WTC11 (cell line): Measurements from ENCODE around the gene GPR26. TPM values are rescaled to one million over a fixed set of nuclear protein-coding genes. Genes with fewer than 3 reads are reported as not detected.
A peak's percentile ranks its signal among the peaks of the same experiment; 100 is the strongest.

Source experiments
- ATAC-seq: fragments of 200-7000 bp; cut with Tn5 transposase; 2 replicates; pipeline ENCODE4 v1.10.0; 2021; ENCODE audit warnings: mild to moderate bottlenecking, moderate library complexity
- CTCF ChIA-PET: fragments of 300-600 bp; sonication (Branson Sonifier 250); formaldehyde crosslinking; loops from one replicate; lab custom pipeline; 2021; ENCODE audit warnings: antibody characterized with exemption; lab: Charles Lee
- POLR2A ChIA-PET: fragments of 350-600 bp; sonication (Branson Sonifier 250); formaldehyde crosslinking; loops from one replicate; lab custom pipeline; 2021; ENCODE audit warnings: antibody characterized with exemption; lab: Charles Lee
- DNase-seq: peaks from one replicate; pipeline ENCODE4 v3.0.0; 2021; ENCODE audit warnings: low spot score
- H3K27ac Mint-ChIP-seq: 2 replicates; pipeline ENCODE4 v1.8.0; 2021; ENCODE audit warnings: mixed read lengths
- H3K27me3 Mint-ChIP-seq: 2 replicates; pipeline ENCODE4 v1.8.0; 2021; ENCODE audit warnings: low read depth, mild to moderate bottlenecking, moderate library complexity, mixed read lengths
- H3K36me3 Mint-ChIP-seq: 2 replicates; pipeline ENCODE4 v1.8.0; 2021; ENCODE audit warnings: mixed read lengths
- H3K4me1 Mint-ChIP-seq: 2 replicates; pipeline ENCODE4 v1.8.0; 2022; ENCODE audit warnings: mixed read lengths
- H3K4me3 Mint-ChIP-seq: 2 replicates; pipeline ENCODE4 v1.8.0; 2021; ENCODE audit warnings: mild to moderate bottlenecking, moderate library complexity, mixed read lengths
- H3K9me3 Mint-ChIP-seq: 2 replicates; pipeline ENCODE4 v1.8.0; 2021; ENCODE audit warnings: mixed read lengths
- AR ChIP-seq: fragments of 250-450 bp; sonication (Bioruptor Pico); IDR thresholded peaks from 2 replicates; pipeline ENCODE4 v1.9.0; 2021; ENCODE audit warnings: mild to moderate bottlenecking
- ATF6 ChIP-seq: sonication (generic); formaldehyde crosslinking; IDR thresholded peaks from 2 replicates; pipeline ENCODE4 v1.8.1; 2023; ENCODE audit warnings: mild to moderate bottlenecking, missing genetic modification reagents
- CREM ChIP-seq: sonication (generic); formaldehyde crosslinking; IDR thresholded peaks from 2 replicates; pipeline ENCODE4 v1.8.1; 2022; ENCODE audit warnings: mild to moderate bottlenecking, missing genetic modification reagents, moderate library complexity
- ESRRA ChIP-seq: sonication (generic); formaldehyde crosslinking; IDR thresholded peaks from 2 replicates; pipeline ENCODE4 v1.8.1; 2022; ENCODE audit warnings: mild to moderate bottlenecking, missing genetic modification reagents, borderline replicate concordance
- KAT7 ChIP-seq: sonication (generic); formaldehyde crosslinking; IDR thresholded peaks from 2 replicates; pipeline ENCODE4 v1.8.1; 2023; ENCODE audit warnings: missing genetic modification reagents, mild to moderate bottlenecking, borderline replicate concordance
- MXD4 ChIP-seq: fragments of 250-450 bp; sonication (Bioruptor Pico); IDR thresholded peaks from 2 replicates; pipeline ENCODE4 v1.8.0; 2021; ENCODE audit warnings: mild to moderate bottlenecking, moderate library complexity, borderline replicate concordance
- NFYB ChIP-seq: sonication (generic); formaldehyde crosslinking; conservative IDR thresholded peaks from 2 replicates; pipeline ENCODE4 v1.8.0; 2022; ENCODE audit warnings: low read depth, missing genetic modification reagents
- SMAD3 ChIP-seq: sonication (generic); formaldehyde crosslinking; IDR thresholded peaks from 2 replicates; pipeline ENCODE4 v1.8.0; 2022; ENCODE audit warnings: missing genetic modification reagents, mild to moderate bottlenecking, borderline replicate concordance
- SMAD4 ChIP-seq: sonication (generic); formaldehyde crosslinking; IDR thresholded peaks from 2 replicates; pipeline ENCODE4 v1.8.0; 2022; ENCODE audit warnings: mild to moderate bottlenecking, missing genetic modification reagents
- SP1 ChIP-seq: sonication (generic); formaldehyde crosslinking; conservative IDR thresholded peaks from 2 replicates; pipeline ENCODE4 v1.8.1; 2022; ENCODE audit warnings: missing genetic modification reagents
- ZNF263 ChIP-seq: sonication (generic); formaldehyde crosslinking; IDR thresholded peaks from 2 replicates; pipeline ENCODE4 v1.8.1; 2022; ENCODE audit warnings: low read depth, mild to moderate bottlenecking, moderate library complexity, missing genetic modification reagents
- ZNF396 ChIP-seq: fragments of 250-450 bp; sonication (Bioruptor Pico); IDR thresholded peaks from 2 replicates; pipeline ENCODE4 v1.8.0; 2021; ENCODE audit warnings: mild to moderate bottlenecking, moderate library complexity, borderline replicate concordance
- ZSCAN18 ChIP-seq: fragments of 250-450 bp; sonication (Bioruptor Pico); IDR thresholded peaks from 2 replicates; pipeline ENCODE4 v2.1.2; 2022; ENCODE audit warnings: mild to moderate bottlenecking, moderate library complexity
- total RNA-seq: library from RNA; stranded (reverse); gene quantifications from 3 replicates; pipeline ENCODE4 v1.2.3, GENCODE V29; 2021
- TF ChIP-seq, protein P1 (sequence below): sonication (generic); formaldehyde crosslinking; IDR thresholded peaks from 2 replicates; pipeline ENCODE4 v1.8.0; 2022; ENCODE audit warnings: mild to moderate bottlenecking, missing genetic modification reagents
- TF ChIP-seq, protein P2 (sequence below): fragments of 250-450 bp; sonication (Bioruptor Pico); IDR thresholded peaks from 2 replicates; pipeline ENCODE4 v1.8.0; 2021; ENCODE audit warnings: mild to moderate bottlenecking
- TF ChIP-seq, protein P3 (sequence below): sonication (generic); formaldehyde crosslinking; IDR thresholded peaks from 2 replicates; pipeline ENCODE4 v1.8.1; 2023; ENCODE audit warnings: mild to moderate bottlenecking, moderate library complexity, missing genetic modification reagents
- TF ChIP-seq, protein P4 (sequence below): sonication (generic); formaldehyde crosslinking; IDR thresholded peaks from 2 replicates; pipeline ENCODE4 v1.8.1; 2023; ENCODE audit warnings: mild to moderate bottlenecking, missing genetic modification reagents, moderate library complexity

GPR26 gene
- total RNA-seq, 1 experiment from 2014 or later, result 0.07 TPM

- no peaks in the 10 kb centered on the region for H3K9me3 Mint-ChIP-seq
- DNase-seq, result peak; percentile 59
- H3K27me3 Mint-ChIP-seq, result no peaks in the 10 kb centered on the region
- no peaks in the 10 kb centered on the region for H3K4me1 Mint-ChIP-seq
- H3K36me3 Mint-ChIP-seq, result no peaks in the 10 kb centered on the region
- TF ChIP-seq SP1 (CRISPR knock-in tag) (no peak), ESRRA (CRISPR knock-in tag) (no peak), KAT7 (CRISPR knock-in tag) (no peak), ZSCAN18 (CRISPR knock-in tag) (no peak)
- ATAC-seq, result peak; percentile 83
- ChIA-PET POLR2A (no interaction called here), CTCF (interaction anchor here (0.6 to 1.7 kb wide), 26 partner anchors 9 to 445 kb away, joined by 3 to 9 read pairs (median 3); partner anchors contain the start of gene CPXM2)
- no peak overlapping the region for H3K4me3 Mint-ChIP-seq
- H3K27ac Mint-ChIP-seq, result no peak overlapping the region
Measured at GRCh38 chr10:123687758-123688157, 21.6 kb downstream of the GPR26 start.

- H3K27ac Mint-ChIP-seq, result no peak overlapping the region
- ChIA-PET POLR2A (no interaction called here), CTCF (no interaction called here)
- H3K4me3 Mint-ChIP-seq, result no peak overlapping the region
- no peak for TF ChIP-seq ATF6 (CRISPR knock-in tag)
- TF ChIP-seq, protein P1, sequence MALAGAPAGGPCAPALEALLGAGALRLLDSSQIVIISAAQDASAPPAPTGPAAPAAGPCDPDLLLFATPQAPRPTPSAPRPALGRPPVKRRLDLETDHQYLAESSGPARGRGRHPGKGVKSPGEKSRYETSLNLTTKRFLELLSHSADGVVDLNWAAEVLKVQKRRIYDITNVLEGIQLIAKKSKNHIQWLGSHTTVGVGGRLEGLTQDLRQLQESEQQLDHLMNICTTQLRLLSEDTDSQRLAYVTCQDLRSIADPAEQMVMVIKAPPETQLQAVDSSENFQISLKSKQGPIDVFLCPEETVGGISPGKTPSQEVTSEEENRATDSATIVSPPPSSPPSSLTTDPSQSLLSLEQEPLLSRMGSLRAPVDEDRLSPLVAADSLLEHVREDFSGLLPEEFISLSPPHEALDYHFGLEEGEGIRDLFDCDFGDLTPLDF (CRISPR knock-in tag), result no peak
- TF ChIP-seq, protein P2, sequence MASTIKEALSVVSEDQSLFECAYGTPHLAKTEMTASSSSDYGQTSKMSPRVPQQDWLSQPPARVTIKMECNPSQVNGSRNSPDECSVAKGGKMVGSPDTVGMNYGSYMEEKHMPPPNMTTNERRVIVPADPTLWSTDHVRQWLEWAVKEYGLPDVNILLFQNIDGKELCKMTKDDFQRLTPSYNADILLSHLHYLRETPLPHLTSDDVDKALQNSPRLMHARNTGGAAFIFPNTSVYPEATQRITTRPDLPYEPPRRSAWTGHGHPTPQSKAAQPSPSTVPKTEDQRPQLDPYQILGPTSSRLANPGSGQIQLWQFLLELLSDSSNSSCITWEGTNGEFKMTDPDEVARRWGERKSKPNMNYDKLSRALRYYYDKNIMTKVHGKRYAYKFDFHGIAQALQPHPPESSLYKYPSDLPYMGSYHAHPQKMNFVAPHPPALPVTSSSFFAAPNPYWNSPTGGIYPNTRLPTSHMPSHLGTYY, result no peak
- TF ChIP-seq, all 79 proteins: peak for 0
- ATAC-seq (no peak), DNase-seq (no peak)
- no peaks in the 10 kb centered on the region for H3K4me1 Mint-ChIP-seq
- no peaks in the 10 kb centered on the region for H3K36me3 Mint-ChIP-seq
- no peaks in the 10 kb centered on the region for H3K9me3 Mint-ChIP-seq
- no peaks in the 10 kb centered on the region for H3K27me3 Mint-ChIP-seq
Measured at GRCh38 chr10:123689880-123690279, 23.7 kb downstream of the GPR26 start.

GRCh38 chr10:123703195-123703790 lies 37.1 kb downstream of the GPR26 start:
- CTCF ChIA-PET, result interaction anchor here (0.5 to 2.6 kb wide), 12 partner anchors 13 to 1129 kb away, joined by 3 to 9 read pairs (median 4); no protein-coding TSS in a partner anchor
- POLR2A ChIA-PET, result no interaction called here
- TF ChIP-seq, protein P3, sequence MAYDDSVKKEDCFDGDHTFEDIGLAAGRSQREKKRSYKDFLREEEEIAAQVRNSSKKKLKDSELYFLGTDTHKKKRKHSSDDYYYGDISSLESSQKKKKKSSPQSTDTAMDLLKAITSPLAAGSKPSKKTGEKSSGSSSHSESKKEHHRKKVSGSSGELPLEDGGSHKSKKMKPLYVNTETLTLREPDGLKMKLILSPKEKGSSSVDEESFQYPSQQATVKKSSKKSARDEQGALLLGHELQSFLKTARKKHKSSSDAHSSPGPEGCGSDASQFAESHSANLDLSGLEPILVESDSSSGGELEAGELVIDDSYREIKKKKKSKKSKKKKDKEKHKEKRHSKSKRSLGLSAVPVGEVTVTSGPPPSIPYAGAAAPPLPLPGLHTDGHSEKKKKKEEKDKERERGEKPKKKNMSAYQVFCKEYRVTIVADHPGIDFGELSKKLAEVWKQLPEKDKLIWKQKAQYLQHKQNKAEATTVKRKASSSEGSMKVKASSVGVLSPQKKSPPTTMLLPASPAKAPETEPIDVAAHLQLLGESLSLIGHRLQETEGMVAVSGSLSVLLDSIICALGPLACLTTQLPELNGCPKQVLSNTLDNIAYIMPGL, result no peak
- TF ChIP-seq SMAD4 (CRISPR knock-in tag), result no peak

DNA sequence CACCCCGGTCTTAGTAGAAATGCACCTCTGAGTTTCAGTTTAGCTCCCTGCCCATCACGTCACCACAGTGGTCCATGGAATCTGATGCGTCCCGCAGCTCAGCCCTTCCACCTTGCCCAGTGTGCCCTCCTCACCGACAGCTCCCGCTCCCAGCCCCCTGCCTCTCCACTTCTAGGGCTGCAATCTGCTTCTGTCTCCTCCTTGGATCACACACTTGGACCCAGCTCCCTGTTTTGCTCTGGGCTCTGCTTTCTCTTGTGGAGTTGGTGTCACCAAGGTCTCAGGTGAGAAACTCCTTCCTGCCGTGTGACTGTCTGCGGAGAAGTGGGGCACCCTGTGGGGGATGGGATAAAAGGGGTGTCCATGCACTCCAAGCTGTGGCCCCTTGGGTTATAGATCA lies 37.9 kb downstream of the GPR26 start:
- CTCF ChIA-PET, result interaction anchor here (0.7 to 2.6 kb wide), 7 partner anchors 12 to 193 kb away, joined by 3 to 9 read pairs (median 5); no protein-coding TSS in a partner anchor
- POLR2A ChIA-PET, result no interaction called here
- H3K36me3 Mint-ChIP-seq, result no peaks in the 10 kb centered on the region
- H3K27ac Mint-ChIP-seq, result no peak overlapping the region
- H3K4me3 Mint-ChIP-seq, result no peak overlapping the region
- ATAC-seq (no peak), DNase-seq (no peak)
- peaks cover 8% of the 10 kb centered on the region for H3K4me1 Mint-ChIP-seq
- H3K9me3 Mint-ChIP-seq, result no peaks in the 10 kb centered on the region
- peaks cover 10% of the 10 kb centered on the region for H3K27me3 Mint-ChIP-seq
- TF ChIP-seq MXD4 (CRISPR knock-in tag) (no peak), NFYB (no peak), CREM (CRISPR knock-in tag) (no peak), AR (no peak), ZNF396 (CRISPR knock-in tag) (no peak), ZNF263 (CRISPR knock-in tag) (no peak), SMAD3 (CRISPR knock-in tag) (no peak)
- TF ChIP-seq, protein P4, sequence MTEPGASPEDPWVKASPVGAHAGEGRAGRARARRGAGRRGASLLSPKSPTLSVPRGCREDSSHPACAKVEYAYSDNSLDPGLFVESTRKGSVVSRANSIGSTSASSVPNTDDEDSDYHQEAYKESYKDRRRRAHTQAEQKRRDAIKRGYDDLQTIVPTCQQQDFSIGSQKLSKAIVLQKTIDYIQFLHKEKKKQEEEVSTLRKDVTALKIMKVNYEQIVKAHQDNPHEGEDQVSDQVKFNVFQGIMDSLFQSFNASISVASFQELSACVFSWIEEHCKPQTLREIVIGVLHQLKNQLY (CRISPR knock-in tag), result no peak

More at GRCh38 chr10:123703195-123703790, 37.1 kb downstream of the GPR26 start:
- Mint-ChIP-seq H3K9me3 (no peaks in the 10 kb centered on the region), H3K4me1 (peaks cover 8% of the 10 kb centered on the region), H3K36me3 (no peaks in the 10 kb centered on the region), H3K27ac (no peak overlapping the region), H3K27me3 (peaks cover 5% of the 10 kb centered on the region), H3K4me3 (no peak overlapping the region)
- no peak for DNase-seq
- peak; percentile 52 for ATAC-seq
